Esophagus squamous epithelium (tissue), 5 donors: ENCODE measurements around the gene TRIM13. TPM values are rescaled to one million over a fixed set of nuclear protein-coding genes. Genes with fewer than 3 reads are reported as not detected.

Experiments used
- DNase-seq: peaks from one replicate; lab custom pipeline; 2025; lab: John Stamatoyannopoulos, UW
- H3K27ac ChIP-seq, 4 donors: fragments of 200-600 bp; sonication (generic); one replicate each; pipeline ENCODE4 v1.5.1; 2016 to 2019; ENCODE audit warnings: mild to moderate bottlenecking in 1 of 4
- H3K27me3 ChIP-seq, 4 donors: fragments of 200-600 bp; sonication (generic); 1 replicate in 3 of 4; 2 replicates in 1 of 4; pipeline versions ENCODE4 v1.5.1 to v1.6.0; 2017 to 2021; ENCODE audit warnings: antibody characterized with exemption in 1 of 4
- H3K36me3 ChIP-seq, 3 donors: fragments of 200-600 bp; sonication (generic); one replicate each; pipeline ENCODE4 v1.5.1; 2016 to 2019
- H3K4me1 ChIP-seq, 3 donors: fragments of 200-600 bp; sonication (generic); one replicate each; pipeline ENCODE4 v1.5.1; 2017 to 2019
- H3K4me3 ChIP-seq, 4 donors: fragments of 200-600 bp; sonication (generic); 1 replicate in 3 of 4; 2 replicates in 1 of 4; pipeline ENCODE4 v1.5.1; 2016 to 2019; ENCODE audit warnings: mild to moderate bottlenecking in 2 of 4, moderate library complexity in 1 of 4
- H3K9me3 ChIP-seq, 3 donors: fragments of 200-600 bp; sonication (generic); one replicate each; pipeline ENCODE4 v1.5.1; 2016 to 2019
- CTCF ChIP-seq, 6 experiments: fragments of 450-650 bp in 4 of 6; fragments of 200-600 bp in 2 of 6; sonication (generic) in 2 of 6; IDR thresholded peaks; one replicate each; pipeline ENCODE4 v1.5.1; 2016 to 2019; ENCODE audit warnings: antibody characterized with exemption in 6 of 6, mild to moderate bottlenecking in 4 of 6, moderate library complexity in 4 of 6
- POLR2A ChIP-seq, 4 donors: fragments of 450-650 bp; IDR thresholded peaks; one replicate each; pipeline ENCODE4 v1.6.1; 2017; ENCODE audit warnings: antibody characterized with exemption in 4 of 4, mild to moderate bottlenecking in 4 of 4, moderate library complexity in 3 of 4
- WGBS, 2 donors: methylation state at CpG; one replicate each; pipeline ENCODE4 v1.1.5; 2018; 5-methylcytosine and 5-hydroxymethylcytosine counted together
- intact Hi-C: fragments of 100-400 bp; cut with DNase I; formaldehyde crosslinking; loops from one replicate; pipeline ENCODE4 v1.15.0; 2022
- total RNA-seq, 4 donors: library from RNA; depleted of rRNA; stranded (reverse); fragments of >200 nt; gene quantifications; one replicate each; pipeline ENCODE4 v1.1.0, GENCODE V29; 2016
- donor health status: DM: yes; HTN: yes; CAD: no.

Gene TRIM13
- total RNA-seq, 4 donors from 2014 or later, result 22.8 to 28.8 (median 26.5) TPM

DNA sequence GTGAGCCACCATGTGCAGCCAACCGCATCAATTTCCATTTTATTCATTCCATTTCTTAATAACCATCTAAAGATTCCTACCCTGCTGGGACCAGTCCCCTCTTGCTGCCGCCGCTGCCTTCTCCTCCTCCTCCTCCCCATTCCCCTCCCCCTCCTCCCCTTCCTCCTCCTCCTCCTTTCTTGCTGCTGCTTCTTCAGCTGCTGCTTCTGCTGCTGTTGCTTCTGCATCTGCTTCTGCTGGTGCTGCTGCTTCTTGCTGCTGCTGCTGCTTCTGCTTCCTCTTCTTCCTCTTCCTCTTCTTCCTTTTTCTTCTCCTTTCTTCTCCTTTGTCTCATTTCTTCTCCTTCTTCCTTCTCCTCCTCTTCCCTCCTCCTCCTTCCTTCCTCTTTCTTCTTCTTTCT lies 40.7 kb upstream of the TRIM13 start:
- TF ChIP-seq POLR2A (IDR thresholded peaks at IDR 0.05) (no peak), CTCF (IDR thresholded peaks at IDR 0.05) (no peak)
- intact Hi-C loops, result no loop called here
- Histone ChIP-seq H3K4me1 (peaks cover 0 to 16% (median 0%) of the 10 kb centered on the region in 3 donors), H3K27ac (no peak overlapping the region), H3K4me3 (no peak overlapping the region), H3K9me3 (no peaks in the 10 kb centered on the region), H3K36me3 (no peaks in the 10 kb centered on the region), H3K27me3 (no peaks in the 10 kb centered on the region)
- DNase-seq, result no peak
- WGBS, 2 donors, result 76 to 89% methylated on average over 3 of the region's 3 CpGs

GRCh38 chr13:49958321-49958720 lies 38.5 kb upstream of the TRIM13 start:
- intact Hi-C loops, result no loop called here
- no peak for DNase-seq
- no peak overlapping the region for H3K27ac ChIP-seq
- no peaks in the 10 kb centered on the region for H3K36me3 ChIP-seq
- H3K4me1 ChIP-seq, result peaks cover 0 to 14% (median 0%) of the 10 kb centered on the region in 3 donors
- no peaks in the 10 kb centered on the region for H3K27me3 ChIP-seq
- no peak for TF ChIP-seq POLR2A (IDR thresholded peaks at IDR 0.05)
- TF ChIP-seq CTCF (IDR thresholded peaks at IDR 0.05), result no peak
- peaks cover 0 to 4% (median 0%) of the 10 kb centered on the region in 3 donors for H3K9me3 ChIP-seq
- no peak overlapping the region for H3K4me3 ChIP-seq
- 70% methylated on average over 3 of the region's 3 CpGs for WGBS, 2 donors

DNA sequence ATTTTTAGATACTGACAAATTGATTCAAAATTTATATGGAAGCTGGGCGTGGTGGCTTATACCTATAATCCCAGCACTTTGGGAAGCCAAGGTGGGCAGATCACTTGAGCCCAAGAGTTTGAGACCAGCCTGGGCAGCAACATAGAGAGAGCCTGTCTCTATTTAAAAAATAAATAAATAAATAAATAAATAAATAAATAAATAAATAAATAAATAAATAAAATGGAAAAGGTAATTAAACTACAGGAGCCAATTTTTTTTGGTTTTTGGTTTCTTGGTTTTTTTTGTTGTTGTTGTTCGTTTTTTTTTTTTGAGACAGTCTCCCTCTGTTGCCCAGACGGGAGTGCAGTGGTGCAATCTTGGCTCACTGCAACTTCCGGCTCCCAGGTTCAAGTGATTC lies 29.4 kb upstream of the TRIM13 start:
- TF ChIP-seq POLR2A (IDR thresholded peaks at IDR 0.05) (no peak), CTCF (IDR thresholded peaks at IDR 0.05) (no peak)
- Histone ChIP-seq H3K36me3 (no peaks in the 10 kb centered on the region), H3K4me3 (no peak overlapping the region), H3K27me3 (no peaks in the 10 kb centered on the region), H3K27ac (no peak overlapping the region), H3K9me3 (peaks cover 0 to 11% (median 4%) of the 10 kb centered on the region in 3 donors), H3K4me1 (no peaks in the 10 kb centered on the region)
- 92 to 93% methylated on average over 4 of the region's 4 CpGs for WGBS, 2 donors
- intact Hi-C loops, result no loop called here
- no peak for DNase-seq

- intact Hi-C loops, result loop anchor here (10.0 kb wide), 1 partner anchor 1102 kb away; no protein-coding TSS in a partner anchor
- H3K4me3 ChIP-seq, result no peak overlapping the region
- DNase-seq, result no peak
- no peak for TF ChIP-seq POLR2A (IDR thresholded peaks at IDR 0.05)
- TF ChIP-seq CTCF (IDR thresholded peaks at IDR 0.05), result no peak
- H3K27ac ChIP-seq, result no peak overlapping the region
- H3K4me1 ChIP-seq, result peaks cover 0 to 13% (median 0%) of the 10 kb centered on the region in 3 donors
- H3K9me3 ChIP-seq, result no peaks in the 10 kb centered on the region
- H3K36me3 ChIP-seq, result no peaks in the 10 kb centered on the region
- no peaks in the 10 kb centered on the region for H3K27me3 ChIP-seq
- 82 to 83% methylated on average over 4 of the region's 4 CpGs for WGBS, 2 donors
Observed at GRCh38 chr13:49972709-49973108, 24.1 kb upstream of the TRIM13 start.

DNA sequence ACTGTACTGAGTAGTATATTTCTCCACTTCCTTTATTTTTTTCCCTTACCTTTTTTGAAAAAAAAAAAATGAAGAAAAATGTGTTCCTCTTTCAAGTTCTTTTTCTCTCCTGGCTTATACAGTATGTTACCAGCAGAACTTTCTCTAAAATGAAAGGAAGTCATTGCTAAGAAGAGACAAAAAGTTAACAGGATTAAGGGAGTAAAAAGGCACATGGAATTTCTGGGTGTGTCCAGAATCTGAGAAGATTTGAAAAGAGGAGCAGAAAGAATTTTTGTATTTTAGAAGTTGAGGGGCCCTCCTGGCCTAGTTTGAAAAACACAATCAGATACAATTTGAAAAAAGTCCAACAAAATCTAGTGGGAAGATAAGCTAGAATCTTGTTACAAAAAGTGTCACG lies 21.0 kb upstream of the TRIM13 start:
- intact Hi-C loops, result loop anchor here (5.0 to 10.0 kb wide), 2 partner anchors 936 to 1099 kb away; no protein-coding TSS in a partner anchor
- 76 to 100% methylated on average over 1 of the region's 1 CpG for WGBS, 2 donors

More for the DNA sequence above, 21.0 kb upstream of the TRIM13 start:
- Histone ChIP-seq H3K36me3 (no peaks in the 10 kb centered on the region), H3K4me1 (peaks cover 0 to 13% (median 0%) of the 10 kb centered on the region in 3 donors), H3K27ac (no peak overlapping the region), H3K9me3 (no peaks in the 10 kb centered on the region), H3K4me3 (no peak overlapping the region), H3K27me3 (no peaks in the 10 kb centered on the region)
- TF ChIP-seq CTCF (IDR thresholded peaks at IDR 0.05), result no peak
- TF ChIP-seq POLR2A (IDR thresholded peaks at IDR 0.05), result no peak
- DNase-seq, result no peak
